HCT116 (cell line): ENCODE data around the gene RELCH. TPM values are rescaled to one million over a fixed set of nuclear protein-coding genes. Genes with fewer than 3 reads are reported as not detected.

Experiments used
- ATAC-seq: fragments of 200-7000 bp; cut with Tn5 transposase; 2 replicates; pipeline ENCODE4 v1.9.1; 2020; ENCODE audit warnings: mild to moderate bottlenecking, moderate library complexity
- BruUV-seq: library from RNA; stranded (reverse); fragments of 400-500 nt; replicated peaks from 2 replicates; lab custom pipeline; 2021; lab: Mats Ljungman, UMichigan
- CTCF ChIA-PET: fragments of 300-600 bp; sonication (Branson Sonifier 250); formaldehyde crosslinking; loops from one replicate; lab custom pipeline; 2021; ENCODE audit warnings: antibody characterized with exemption; lab: Charles Lee
- POLR2A ChIA-PET: fragments of 300-600, 350-600 bp; sonication (Branson Sonifier 250); formaldehyde crosslinking; loops from one replicate; lab custom pipeline; 2021; ENCODE audit warnings: antibody characterized with exemption; lab: Charles Lee
- RAD21 ChIA-PET, 2 experiments: fragments of 300-600 bp; sonication (Branson Sonifier 250); formaldehyde crosslinking; loops; one replicate each; lab custom pipeline; 2023; ENCODE audit warnings: low total read pairs in 2 of 2; ENCODE audit not compliant: uncharacterized antibody in 2 of 2, unreplicated experiment in 2 of 2, low non-redundant PET in 1 of 2; lab: Charles Lee
- DNase-seq: peaks from one replicate; pipeline ENCODE4 v3.0.0-alpha.2; 2010; ENCODE audit warnings: low read depth, low spot score
- H2AFZ ChIP-seq: fragments of 200-600 bp; shearing (Covaris generic), sonication (generic); 2 replicates; pipeline ENCODE4 v1.6.1; 2017; ENCODE audit warnings: low read depth, mixed run types, mixed read lengths, antibody characterized with exemption, low read length; ENCODE audit not compliant: poor library complexity, severe bottlenecking
- H3K27ac ChIP-seq: 2 replicates; pipeline ENCODE4 v1.5.1; 2012; ENCODE audit warnings: low read depth, low read length
- H3K27me3 ChIP-seq: fragments of 200-600 bp; sonication (generic); 2 replicates; pipeline ENCODE4 v1.6.1; 2016; ENCODE audit warnings: mixed run types, low read length, mixed read lengths; ENCODE audit not compliant: insufficient read depth
- H3K36me3 ChIP-seq, 2 experiments: fragments of 200-500 bp in 1 of 2; fragments of 200-600 bp in 1 of 2; sonication (Bioruptor generic) in 1 of 2; sonication (generic) in 1 of 2; 2 replicates each; pipeline versions ENCODE4 v1.5.1 to v1.6.1; 2014 to 2016; ENCODE audit warnings: low read length in 2 of 2, inconsistent platforms in 1 of 2, mixed read lengths in 1 of 2, mixed run types in 1 of 2; ENCODE audit not compliant: insufficient read depth in 2 of 2, control insufficient read depth in 1 of 2
- H3K4me1 ChIP-seq, 2 experiments: fragments of 200-600 bp in 1 of 2; sonication (generic) in 1 of 2; 2 replicates each; pipeline versions ENCODE4 v1.5.1 to v1.6.1; 2012 to 2017; ENCODE audit warnings: low read length in 2 of 2, inconsistent platforms in 1 of 2, mild to moderate bottlenecking in 1 of 2, mixed read lengths in 1 of 2, mixed run types in 1 of 2, moderate library complexity in 1 of 2; ENCODE audit not compliant: insufficient read depth in 2 of 2, control insufficient read depth in 1 of 2
- H3K4me2 ChIP-seq: fragments of 200-600 bp; sonication (generic); 2 replicates; pipeline ENCODE4 v1.6.1; 2017; ENCODE audit warnings: mixed run types, low read length, mixed read lengths
- H3K4me3 ChIP-seq, 2 experiments: fragments of 200-600 bp in 1 of 2; sonication (generic) in 1 of 2; replicated peaks in 1 of 2; 2 replicates each; pipeline ENCODE4 v1.5.1; 2011 to 2016; ENCODE audit warnings: low read length in 2 of 2, control low read depth in 1 of 2, low read depth in 1 of 2, mild to moderate bottlenecking in 1 of 2, mixed read lengths in 1 of 2, mixed run types in 1 of 2
- H3K79me2 ChIP-seq: fragments of 200-600 bp; sonication (generic); 2 replicates; pipeline ENCODE4 v1.6.1; 2017; ENCODE audit warnings: mild to moderate bottlenecking, mixed run types, low read length, moderate library complexity, mixed read lengths; ENCODE audit not compliant: insufficient read depth
- H3K9ac ChIP-seq: fragments of 200-600 bp; sonication (generic); 2 replicates; pipeline ENCODE4 v1.6.1; 2016; ENCODE audit warnings: low read length, mixed read lengths
- H3K9me2 ChIP-seq: fragments of 200-600 bp; sonication (generic), shearing (Covaris generic); 2 replicates; pipeline ENCODE4 v1.6.1; 2017; ENCODE audit warnings: mixed run types, mild to moderate bottlenecking, moderate library complexity; ENCODE audit not compliant: insufficient read depth
- H3K9me3 ChIP-seq, 2 experiments: fragments of 200-500 bp in 1 of 2; fragments of 200-600 bp in 1 of 2; sonication (Bioruptor generic) in 1 of 2; sonication (generic) in 1 of 2; 2 replicates each; pipeline ENCODE4 v1.6.1; 2014 to 2017; ENCODE audit warnings: low read length in 2 of 2, mixed read lengths in 2 of 2, inconsistent platforms in 1 of 2, low read depth in 1 of 2, mild to moderate bottlenecking in 1 of 2, mixed run types in 1 of 2, moderate library complexity in 1 of 2; ENCODE audit not compliant: control insufficient read depth in 1 of 2, insufficient read depth in 1 of 2
- H4K20me1 ChIP-seq: fragments of 200-600 bp; sonication (generic), shearing (Covaris generic); 2 replicates; pipeline ENCODE4 v1.6.1; 2017; ENCODE audit warnings: mixed run types, mild to moderate bottlenecking, moderate library complexity; ENCODE audit not compliant: insufficient read depth
- EGR1 ChIP-seq: IDR thresholded peaks from 2 replicates; pipeline ENCODE4 v1.6.1; 2012; ENCODE audit warnings: low read depth
- ELF1 ChIP-seq: IDR thresholded peaks from 2 replicates; pipeline ENCODE4 v1.6.1; 2012; ENCODE audit warnings: low read depth, borderline replicate concordance
- EZH2 ChIP-seq: fragments of 200-600 bp; sonication (generic); IDR thresholded peaks from 2 replicates; pipeline ENCODE4 v1.6.1; 2017; ENCODE audit warnings: antibody characterized with exemption, mixed run types
- EZH2phosphoT487 ChIP-seq: fragments of 200-600 bp; IDR thresholded peaks from 2 replicates; pipeline ENCODE4 v1.6.1; 2018; ENCODE audit warnings: antibody characterized with exemption, borderline replicate concordance
- FOSL1 ChIP-seq: IDR thresholded peaks from 2 replicates; pipeline ENCODE4 v1.6.1; 2012; ENCODE audit warnings: low read depth
- JUND ChIP-seq: IDR thresholded peaks from 2 replicates; pipeline ENCODE4 v1.6.1; 2012
- MAX ChIP-seq: IDR thresholded peaks from 2 replicates; pipeline ENCODE4 v1.6.1; 2012
- POLR2A ChIP-seq: IDR thresholded peaks from 2 replicates; pipeline ENCODE4 v1.7.0; 2011; ENCODE audit warnings: borderline replicate concordance; ENCODE audit not compliant: insufficient read depth, insufficient read length; ENCODE audit errors: extremely low read depth
- POLR2AphosphoS5 ChIP-seq: IDR thresholded peaks from 2 replicates; pipeline ENCODE4 v1.6.1; 2011; ENCODE audit warnings: mild to moderate bottlenecking, low read depth, low read length, moderate library complexity
- RAD21 ChIP-seq: IDR thresholded peaks from 2 replicates; pipeline ENCODE4 v1.6.1; 2012; ENCODE audit warnings: low read depth, mild to moderate bottlenecking
- SP1 ChIP-seq: IDR thresholded peaks from 2 replicates; pipeline ENCODE4 v1.6.1; 2012; ENCODE audit warnings: low read depth
- SRF ChIP-seq: IDR thresholded peaks from 2 replicates; pipeline ENCODE4 v1.6.1; 2012; ENCODE audit warnings: low read depth
- YY1 ChIP-seq: IDR thresholded peaks from 2 replicates; pipeline ENCODE4 v1.6.1; 2011; ENCODE audit warnings: low read length, low read depth, moderate library complexity, mild to moderate bottlenecking; ENCODE audit not compliant: insufficient replicate concordance; ENCODE audit errors: extremely low read depth
- ZBTB33 ChIP-seq: IDR thresholded peaks from 2 replicates; pipeline ENCODE4 v1.6.1; 2011; ENCODE audit warnings: mild to moderate bottlenecking, low read length, moderate library complexity; ENCODE audit not compliant: insufficient replicate concordance; ENCODE audit errors: extremely low read depth
- ZFX ChIP-seq: fragments of 450-650 bp; IDR thresholded peaks from 2 replicates; pipeline ENCODE4 v1.6.1; 2017
- ZNF274 ChIP-seq: fragments of 200-500 bp; sonication (Bioruptor generic); IDR thresholded peaks from 2 replicates; pipeline ENCODE4 v1.6.1; 2014; ENCODE audit warnings: mild to moderate bottlenecking, low read depth, low read length, inconsistent platforms
- intact Hi-C: fragments of 100-400 bp; cut with micrococcal nuclease; formaldehyde crosslinking; loops from 2 replicates; pipeline ENCODE4 v1.10.0; 2022
- total RNA-seq: library from RNA; stranded (reverse); gene quantifications from one replicate; pipeline ENCODE4 v1.2.1, GENCODE V29; 2021; ENCODE audit not compliant: unreplicated experiment

Gene RELCH
- total RNA-seq, 1 experiment from 2014 or later, result 17.4 TPM

GRCh38 chr18:62331581-62332356, 144.7 kb downstream of the RELCH start (continued):
- TF ChIP-seq ZBTB33 (no peak), EZH2phosphoT487 (no peak), MAX (no peak), EGR1 (no peak), FOSL1 (no peak), YY1 (no peak), JUND (no peak), ZNF274 (no peak), POLR2A (no peak), ELF1 (no peak)

- Histone ChIP-seq H3K4me3 (no peak overlapping the region), H3K4me2 (no peak overlapping the region), H3K79me2 (no peaks in the 10 kb centered on the region), H3K9ac (no peak overlapping the region), H4K20me1 (no peaks in the 10 kb centered on the region), H3K36me3 (no peaks in the 10 kb centered on the region), H3K9me2 (no peaks in the 10 kb centered on the region), H3K9me3 (no peaks in the 10 kb centered on the region), H3K27me3 (peaks cover 5% of the 10 kb centered on the region; the same call in 1 of the 2 replicates), H2AFZ (no peak overlapping the region), H3K4me1 (no peaks in the 10 kb centered on the region; a peak in 1 of 4 replicates), H3K27ac (no peak overlapping the region)
- CTCF ChIA-PET, result no interaction called here
- RAD21 ChIA-PET, result no interaction called here
- TF ChIP-seq SRF, result no peak
- TF ChIP-seq POLR2AphosphoS5, result no peak
- TF ChIP-seq SP1, result no peak
- no peak for TF ChIP-seq POLR2A
- TF ChIP-seq EZH2, result no peak
- TF ChIP-seq RAD21, result no peak
- TF ChIP-seq ELF1, result no peak
- no peak for TF ChIP-seq ZFX
- no peak for TF ChIP-seq EGR1
- TF ChIP-seq ZNF274, result no peak
- TF ChIP-seq YY1, result no peak
- no TSS peak for BruUV-seq
- POLR2A ChIA-PET, result no interaction called here
- DNase-seq, result no peak
- no peak for ATAC-seq
- intact Hi-C loops, result no loop called here
These were observed 145.4 kb downstream of the RELCH start for GRCh38 chr18:62332431-62332830.
